GM18526 (cell line): Measurements from ENCODE around the gene HDAC4.

ENCODE experiments used
- POLR2A ChIP-seq: IDR thresholded peaks from 3 replicates; pipeline ENCODE4 v1.6.1; 2011; ENCODE audit not compliant: insufficient read length; ENCODE audit errors: extremely low read depth

Gene HDAC4

DNA sequence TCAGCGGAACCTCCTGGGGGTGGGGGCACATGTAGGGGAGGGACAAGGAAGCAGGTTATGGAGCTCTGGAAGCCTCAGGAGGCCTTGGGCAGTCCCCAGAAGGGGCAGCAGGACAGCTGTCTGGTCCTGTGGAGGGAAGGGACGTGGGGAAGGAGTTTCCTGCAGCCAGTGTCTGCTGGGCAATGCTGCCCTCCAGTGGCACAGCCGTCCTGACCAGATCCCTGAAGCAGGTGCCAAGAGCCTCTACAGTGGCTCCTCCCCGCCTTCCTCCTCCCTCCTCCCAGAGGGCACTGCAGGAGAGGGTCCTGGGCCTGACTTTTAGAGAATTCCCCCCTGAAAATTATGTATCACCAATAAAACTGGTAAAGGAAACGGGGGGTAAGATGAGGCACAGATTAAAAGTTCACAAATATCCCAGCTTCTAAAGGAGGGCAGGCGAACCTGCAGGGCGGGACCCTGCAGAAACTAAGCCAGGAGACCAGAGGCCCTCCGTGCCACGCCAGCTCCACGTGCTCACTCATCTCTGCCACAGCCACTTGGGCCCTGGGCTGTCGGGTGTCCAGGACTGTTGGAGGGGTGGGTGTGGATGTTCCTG, 294.4 kb downstream of the HDAC4 start:
- TF ChIP-seq POLR2A: no peak

DNA sequence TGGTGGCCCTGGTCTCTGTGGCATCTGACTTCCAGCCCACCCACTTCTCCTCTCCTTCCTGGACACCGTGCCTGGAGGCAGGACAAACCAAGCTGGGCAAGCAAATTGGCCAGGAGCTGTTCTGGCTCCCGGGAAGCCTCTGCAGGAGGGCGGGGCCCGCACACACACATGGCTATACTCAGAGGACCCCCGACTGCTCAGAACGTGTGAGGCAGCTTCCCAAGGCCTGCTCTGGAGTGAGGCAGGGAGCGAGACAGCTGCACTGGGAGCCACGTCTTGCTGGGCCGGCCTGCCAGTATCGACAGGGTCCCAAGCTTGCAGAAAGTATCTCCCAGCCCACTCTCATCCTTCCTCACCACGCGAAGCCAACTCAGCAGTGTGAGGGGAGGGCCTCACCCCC, 295.6 kb downstream of the HDAC4 start:
- no peak for TF ChIP-seq POLR2A

DNA sequence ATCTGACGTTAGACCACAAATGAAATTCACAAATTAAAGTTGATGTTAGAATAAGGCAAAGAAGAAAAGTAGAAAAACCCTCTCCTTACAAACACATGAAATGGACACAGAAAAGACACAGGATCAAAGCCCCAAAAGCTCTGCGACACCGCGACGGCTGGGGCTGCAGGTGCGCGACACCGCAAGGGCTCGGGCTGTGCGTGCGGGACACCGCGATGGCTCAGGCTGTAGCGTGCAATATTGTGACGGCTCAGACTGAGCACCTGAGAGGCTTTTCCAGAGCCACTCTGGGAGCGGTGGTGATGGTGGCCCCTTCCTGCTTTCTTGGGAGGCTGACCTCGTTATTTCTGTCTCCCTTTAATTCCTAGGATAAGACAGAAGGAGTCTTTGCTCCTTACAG, 296.0 kb downstream of the HDAC4 start:
- TF ChIP-seq POLR2A: no peak

DNA sequence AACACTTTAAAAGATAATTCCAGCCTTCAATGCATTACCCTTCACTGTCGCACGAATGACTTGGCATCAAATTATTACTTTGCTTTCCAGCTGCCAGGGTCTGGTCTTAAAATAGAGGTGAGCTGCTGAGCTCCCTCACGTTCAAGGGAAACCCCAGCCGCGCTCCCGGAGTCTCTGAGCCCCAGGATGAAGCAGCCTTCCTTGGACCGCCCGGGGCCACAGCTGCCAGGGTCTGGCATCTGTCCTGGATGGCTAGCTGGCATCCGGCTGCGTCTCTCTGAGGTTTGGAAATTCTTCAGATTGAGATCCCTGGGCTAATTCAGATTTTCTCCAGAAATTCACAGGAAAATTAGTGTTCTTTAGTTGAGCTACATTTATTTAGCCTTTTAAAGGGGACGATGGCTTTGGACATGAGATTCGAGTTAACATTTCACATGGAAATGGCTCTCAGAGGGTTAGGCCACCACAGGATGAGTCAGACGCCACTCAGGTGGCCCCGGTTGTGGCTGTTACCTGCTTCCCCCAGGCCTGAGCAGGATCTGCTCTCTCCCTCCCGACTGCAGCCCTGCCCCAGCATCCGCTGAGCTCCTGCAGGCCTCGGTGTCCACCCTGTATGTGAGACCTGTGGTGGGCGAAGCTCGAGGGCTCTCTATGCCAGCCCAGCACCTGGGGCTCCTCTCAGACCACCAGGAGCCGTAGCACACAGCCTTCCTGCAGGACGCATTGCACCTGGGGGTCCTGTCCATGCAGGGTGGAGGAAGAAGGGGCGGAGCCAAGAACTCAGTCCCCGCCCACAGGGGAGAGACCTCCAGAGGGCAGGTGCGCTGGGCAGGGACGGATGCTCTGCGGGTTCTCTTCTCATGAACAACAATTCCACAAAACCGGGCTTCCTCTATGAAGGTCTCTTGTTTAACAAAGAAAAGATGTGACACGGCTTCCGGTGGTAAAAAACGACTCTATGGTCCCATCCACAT, 297.4 kb downstream of the HDAC4 start:
- TF ChIP-seq POLR2A: no peak

DNA sequence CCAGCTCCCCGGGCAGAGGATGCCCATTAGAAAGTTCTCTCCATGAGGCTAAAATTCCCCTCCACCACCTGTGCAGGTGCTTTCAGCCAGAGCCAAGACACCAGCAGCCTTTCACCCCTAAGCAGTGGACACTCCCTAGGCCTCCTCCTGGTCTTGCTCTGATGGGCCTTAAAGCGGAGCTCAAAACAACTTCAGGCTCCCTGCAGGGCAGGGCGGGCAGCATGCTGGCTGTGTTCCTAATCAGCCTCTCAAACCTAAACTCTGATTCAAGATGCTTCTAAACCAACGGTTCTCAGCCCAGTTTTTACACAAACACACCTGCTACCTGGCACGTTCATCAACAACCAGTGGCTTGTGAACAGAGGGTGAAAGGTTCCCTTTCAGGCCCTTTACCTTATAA, 298.6 kb downstream of the HDAC4 start:
- TF ChIP-seq POLR2A: no peak

DNA sequence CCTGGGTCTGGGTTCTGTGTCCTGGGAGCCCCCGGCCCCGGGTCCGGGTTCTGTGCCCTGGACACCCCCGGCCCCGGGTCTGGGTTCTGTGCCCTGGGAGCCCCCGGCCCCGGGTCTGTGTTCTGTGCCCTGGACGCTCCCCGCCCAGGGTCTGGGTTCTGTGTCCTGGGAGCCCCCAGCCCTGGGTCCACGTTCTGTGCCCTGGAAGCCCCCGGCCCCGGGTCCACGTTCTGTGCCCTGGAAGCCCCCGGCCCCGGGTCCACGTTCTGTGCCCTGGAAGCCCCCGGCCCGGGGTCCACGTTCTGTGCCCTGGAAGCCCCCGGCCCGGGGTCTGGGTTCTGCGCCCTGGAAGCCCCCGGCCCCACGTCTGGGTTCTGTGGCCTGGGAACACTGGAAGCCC, 299.0 kb downstream of the HDAC4 start:
- no peak for TF ChIP-seq POLR2A

DNA sequence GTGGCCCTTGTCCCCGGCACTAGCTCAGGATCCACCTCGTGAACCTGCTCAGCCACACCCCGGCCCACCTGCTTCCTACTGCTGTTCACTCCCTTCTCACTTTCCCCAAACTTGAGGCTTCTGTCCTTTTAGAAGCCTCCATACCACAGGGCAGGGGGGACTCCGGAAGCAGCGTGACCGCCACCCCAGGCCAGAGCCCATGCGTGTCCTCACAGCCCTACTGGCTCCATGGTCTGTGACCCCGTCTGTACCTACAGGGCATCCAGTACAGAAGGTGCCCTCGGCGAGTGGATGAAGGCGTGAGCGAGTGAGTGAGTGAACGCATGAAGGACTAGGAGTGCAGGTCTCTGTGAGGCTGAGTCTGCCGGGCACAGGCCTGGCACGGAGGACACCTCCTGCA, 299.7 kb downstream of the HDAC4 start:
- TF ChIP-seq POLR2A: no peak

DNA sequence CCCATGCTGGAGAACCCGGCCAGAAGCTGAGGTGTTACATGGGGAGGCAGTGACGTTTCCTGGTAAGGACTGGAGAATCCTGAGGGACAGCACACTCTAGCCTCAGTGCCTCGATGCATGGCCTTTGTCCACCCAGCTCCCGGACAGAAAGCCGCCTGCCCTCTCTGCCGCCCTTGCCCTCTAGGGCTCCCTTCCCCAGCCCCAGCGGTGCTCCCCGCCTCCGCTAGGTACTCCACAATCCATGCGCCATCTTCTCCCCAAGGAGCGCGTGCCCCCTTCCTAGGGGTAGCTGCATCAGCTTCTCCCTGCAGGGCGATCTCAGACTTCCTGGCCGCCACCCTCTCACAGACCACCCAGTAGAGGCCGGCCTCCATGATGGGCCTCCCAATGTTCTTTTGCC, 301.3 kb downstream of the HDAC4 start:
- no peak for TF ChIP-seq POLR2A

DNA sequence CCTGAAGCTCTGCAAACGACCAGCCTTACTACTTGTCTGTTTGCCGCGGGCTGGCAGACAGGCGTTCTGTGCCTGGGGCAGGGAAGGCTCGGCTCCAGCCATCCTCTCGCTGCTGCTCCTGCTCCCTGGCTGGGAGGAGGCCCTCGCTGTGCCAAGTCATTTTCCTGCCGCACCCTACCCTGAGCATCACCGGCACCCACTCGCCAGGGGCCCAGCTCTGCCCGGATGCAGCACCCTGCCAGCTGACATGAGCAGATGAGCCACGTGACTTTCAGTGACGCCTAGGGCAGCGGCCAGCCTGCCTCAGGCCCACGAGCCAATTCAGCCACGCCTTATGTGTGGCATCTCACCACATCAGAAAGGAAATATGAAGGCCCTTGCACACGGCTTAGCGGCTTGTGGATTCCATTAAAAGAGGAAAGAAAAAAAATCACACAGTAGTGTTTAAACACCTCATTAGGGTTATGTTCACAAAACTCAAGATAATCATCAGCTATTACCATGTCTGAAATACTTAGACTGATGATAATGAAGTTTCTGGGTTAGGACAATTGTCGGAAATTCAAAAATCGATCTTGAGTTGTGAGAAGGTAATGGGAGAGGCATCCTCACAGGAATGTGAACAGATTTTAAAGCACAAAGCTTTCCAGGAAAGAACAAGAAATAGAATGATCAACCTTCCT, 302.4 kb downstream of the HDAC4 start:
- no peak for TF ChIP-seq POLR2A

DNA sequence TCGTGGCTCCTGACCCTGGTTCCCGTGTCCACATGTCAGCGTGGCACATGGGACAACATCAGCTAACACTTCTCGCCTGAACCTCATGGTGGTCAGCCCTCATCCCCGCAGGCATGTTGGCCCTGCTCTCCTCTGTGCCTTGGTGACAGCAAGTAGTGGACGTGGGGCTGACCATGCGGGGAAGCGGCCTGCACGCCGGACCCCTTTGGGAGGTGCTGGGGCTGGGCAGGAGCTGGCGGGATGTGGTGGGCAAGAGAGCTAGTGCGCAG, 303.5 kb downstream of the HDAC4 start:
- TF ChIP-seq POLR2A: no peak

DNA sequence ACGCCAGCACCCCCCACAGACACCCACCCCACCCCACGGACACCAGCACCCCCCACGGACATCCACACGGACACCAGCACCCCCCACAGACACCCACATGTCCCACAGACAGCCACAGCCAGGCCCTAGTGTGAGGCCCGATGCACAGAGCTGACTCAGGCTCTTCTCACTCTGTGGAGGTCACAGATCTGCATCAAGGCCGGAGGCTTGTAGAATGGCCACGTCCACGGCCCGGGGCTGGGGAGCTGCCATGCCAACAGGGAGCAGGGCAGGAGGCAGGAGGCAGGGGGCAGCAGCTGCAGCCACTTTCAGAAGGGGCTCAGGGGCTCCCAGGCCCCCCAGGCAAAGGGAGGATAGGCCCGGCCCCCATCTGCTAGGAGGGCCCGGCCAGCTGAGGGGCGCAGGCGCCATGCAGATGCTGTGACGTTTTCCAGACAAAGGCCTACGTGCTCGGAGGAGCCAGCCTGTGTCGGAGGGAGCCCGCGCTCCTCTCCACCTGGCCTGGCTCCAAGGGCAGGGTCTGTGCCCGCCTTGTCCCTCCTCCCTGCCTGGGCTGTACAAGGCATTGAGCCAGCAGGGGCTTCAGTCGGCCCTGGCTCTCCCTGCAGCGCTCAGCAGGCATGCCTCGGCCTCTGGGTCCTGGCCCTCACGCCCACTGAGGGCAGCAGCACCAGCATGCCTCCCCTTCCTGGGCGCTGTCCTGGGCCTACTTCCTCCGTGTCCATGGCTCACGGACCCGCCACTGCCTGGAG, 304.0 kb downstream of the HDAC4 start:
- TF ChIP-seq POLR2A: no peak

DNA sequence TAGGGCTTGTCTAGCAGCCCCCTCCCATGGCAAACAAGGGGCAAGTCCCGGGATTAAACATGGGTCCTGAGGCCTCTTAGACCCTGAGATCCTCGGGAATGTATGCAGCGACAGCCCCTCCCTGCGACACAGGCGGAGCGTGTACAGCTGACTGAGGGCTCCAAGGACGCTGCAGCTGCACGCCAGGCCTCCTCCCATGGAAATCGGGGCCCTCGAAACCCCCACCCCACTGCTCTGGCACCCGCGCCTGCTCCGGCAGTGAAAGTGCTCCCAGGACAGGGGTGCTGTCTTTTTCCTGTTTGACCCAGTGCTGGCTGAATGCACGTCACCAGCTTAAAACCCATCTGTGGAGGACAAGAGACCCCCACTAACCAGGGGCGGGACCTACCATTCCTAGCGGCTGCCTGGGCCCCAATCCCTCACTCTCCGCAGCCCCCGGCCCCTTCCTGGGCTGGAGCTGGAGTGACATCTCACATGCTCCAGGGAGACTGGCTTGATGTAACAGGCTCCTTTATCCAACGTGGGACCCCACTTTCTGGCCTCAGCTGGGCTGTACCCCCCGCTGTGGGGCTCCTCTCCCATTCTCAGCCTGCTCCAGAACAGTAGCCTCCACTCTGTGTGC, 305.2 kb downstream of the HDAC4 start:
- no peak for TF ChIP-seq POLR2A

DNA sequence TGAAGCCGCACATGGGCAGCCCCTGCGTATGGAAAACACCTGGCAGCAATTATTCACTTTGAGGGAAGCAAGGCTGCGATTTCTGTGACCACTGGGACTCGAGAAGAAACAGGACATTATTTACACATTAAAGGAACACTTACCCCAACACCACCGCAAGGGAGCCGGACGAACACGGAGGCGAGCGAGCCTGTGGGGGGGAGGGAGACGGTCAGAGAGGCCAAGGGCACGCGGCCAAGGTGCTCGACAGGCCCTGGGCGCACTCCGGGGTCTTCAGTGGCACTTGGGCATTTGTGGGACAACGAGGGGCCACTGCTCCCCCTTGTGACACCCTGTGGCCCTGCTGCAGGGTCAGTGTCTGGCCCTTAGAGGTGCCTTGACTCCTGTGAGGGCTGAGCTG, 306.0 kb downstream of the HDAC4 start:
- TF ChIP-seq POLR2A: no peak

DNA sequence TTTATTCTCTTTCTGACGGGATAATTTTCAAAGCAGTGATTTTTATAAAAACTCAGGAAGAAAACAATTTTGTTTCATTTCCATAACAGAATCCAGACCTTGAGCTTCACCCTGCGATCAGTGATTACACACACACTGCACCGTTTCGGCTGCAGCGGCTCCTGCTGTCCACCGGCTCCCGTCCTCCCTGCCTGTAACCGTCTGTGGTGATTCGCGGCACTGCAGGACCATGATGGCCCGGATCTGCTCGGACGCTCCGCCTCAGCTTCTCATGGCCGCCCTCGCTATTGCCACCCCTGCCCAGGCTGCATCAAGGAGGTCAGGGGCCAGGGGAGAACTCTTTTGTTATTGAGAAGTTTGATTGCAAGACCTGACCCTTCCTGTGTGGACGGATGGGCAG, 306.9 kb downstream of the HDAC4 start:
- TF ChIP-seq POLR2A: no peak

DNA sequence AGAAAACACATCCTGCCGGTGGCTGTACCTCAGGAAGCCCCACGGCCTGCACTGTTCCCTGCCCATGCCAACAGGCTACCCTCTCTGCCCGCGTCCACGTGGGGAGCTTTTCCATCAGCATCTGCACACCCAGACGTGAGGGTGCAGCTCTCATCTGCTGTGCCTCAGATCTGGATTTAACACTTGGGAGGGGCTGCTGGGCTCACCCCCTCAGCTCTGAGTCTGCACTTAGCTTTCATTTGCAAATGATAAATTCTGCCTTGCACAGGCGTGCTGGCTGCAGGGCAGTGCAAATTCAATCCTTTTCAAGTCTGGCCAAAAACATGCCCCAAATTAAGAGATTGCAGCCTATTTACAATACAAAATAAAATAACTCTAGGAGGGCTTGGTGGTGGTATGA, 307.3 kb downstream of the HDAC4 start:
- no peak for TF ChIP-seq POLR2A
